Measurements from ENCODE around the gene PPT2. TPM values are rescaled to one million over a fixed set of nuclear protein-coding genes. Genes with fewer than 3 reads are reported as not detected.
A peak's percentile ranks its signal among the peaks of the same experiment; 100 is the strongest.

The PPT2 gene, protein sequence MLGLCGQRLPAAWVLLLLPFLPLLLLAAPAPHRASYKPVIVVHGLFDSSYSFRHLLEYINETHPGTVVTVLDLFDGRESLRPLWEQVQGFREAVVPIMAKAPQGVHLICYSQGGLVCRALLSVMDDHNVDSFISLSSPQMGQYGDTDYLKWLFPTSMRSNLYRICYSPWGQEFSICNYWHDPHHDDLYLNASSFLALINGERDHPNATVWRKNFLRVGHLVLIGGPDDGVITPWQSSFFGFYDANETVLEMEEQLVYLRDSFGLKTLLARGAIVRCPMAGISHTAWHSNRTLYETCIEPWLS
- 10 to 100 TPM; 13.1 to 80.0 (median 28.1) TPM for total RNA-seq

- Histone ChIP-seq H3K27ac (peak within 1 kb of the TSS; percentile 85 to 97 (median 90)), H3K4me3 (peak within 1 kb of the TSS; percentile 48 to 85 (median 70)), H3K36me3 (peaks cover 0 to 8% (median 0%) of the 10 kb centered on the region in 4 donors), H3K4me1 (peaks cover 15 to 38% (median 36%) of the 10 kb centered on the region in 4 donors), H3K27me3 (peaks cover 3% of the 10 kb centered on the region), H3K9me3 (no peaks in the 10 kb centered on the region)
- in situ Hi-C loops (cut with MboI; ENCODE audit: low pct_ligation_motif_present in 1 of 4, low pct_unique_long_range_greater_than_20kb in 1 of 4, low sequenced_read_pairs in 3 of 4): no loop called here
- intact Hi-C loops (cut with DNase I; ENCODE audit: low total_unique reads): loop anchor here (1.0 to 5.0 kb wide), 4 partner anchors 24 to 502 kb away; partner anchors contain the start of genes BAG6, FKBPL and PBX2
- TF ChIP-seq EP300 (IDR thresholded peaks at IDR 0.05; ENCODE audit: low read depth) (no peak), POLR2AphosphoS5 (IDR thresholded peaks at IDR 0.05) (peak; percentile 64 to 75 (median 68))
- TF ChIP-seq, protein P1, sequence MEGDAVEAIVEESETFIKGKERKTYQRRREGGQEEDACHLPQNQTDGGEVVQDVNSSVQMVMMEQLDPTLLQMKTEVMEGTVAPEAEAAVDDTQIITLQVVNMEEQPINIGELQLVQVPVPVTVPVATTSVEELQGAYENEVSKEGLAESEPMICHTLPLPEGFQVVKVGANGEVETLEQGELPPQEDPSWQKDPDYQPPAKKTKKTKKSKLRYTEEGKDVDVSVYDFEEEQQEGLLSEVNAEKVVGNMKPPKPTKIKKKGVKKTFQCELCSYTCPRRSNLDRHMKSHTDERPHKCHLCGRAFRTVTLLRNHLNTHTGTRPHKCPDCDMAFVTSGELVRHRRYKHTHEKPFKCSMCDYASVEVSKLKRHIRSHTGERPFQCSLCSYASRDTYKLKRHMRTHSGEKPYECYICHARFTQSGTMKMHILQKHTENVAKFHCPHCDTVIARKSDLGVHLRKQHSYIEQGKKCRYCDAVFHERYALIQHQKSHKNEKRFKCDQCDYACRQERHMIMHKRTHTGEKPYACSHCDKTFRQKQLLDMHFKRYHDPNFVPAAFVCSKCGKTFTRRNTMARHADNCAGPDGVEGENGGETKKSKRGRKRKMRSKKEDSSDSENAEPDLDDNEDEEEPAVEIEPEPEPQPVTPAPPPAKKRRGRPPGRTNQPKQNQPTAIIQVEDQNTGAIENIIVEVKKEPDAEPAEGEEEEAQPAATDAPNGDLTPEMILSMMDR (IDR thresholded peaks at IDR 0.05): peak in 2 of 5 experiments; percentile 25 to 28
- WGBS, 2 donors (ENCODE audit: low coverage in 1 of 2): 0 to 2% methylated on average over 1 to 50 of the region's 52 CpGs
- peak; percentile 88 for DNase-seq
These were observed at the start of gene PPT2 for GRCh38 chr6:32153564-32154513. PPT2 (plus strand) TSS chr6:32154141; CDS start chr6:32154595, 454 bp downstream.

- peaks cover 13 to 22% (median 18%) of the 10 kb centered on the region in 4 donors for H3K4me1 ChIP-seq
- in situ Hi-C loops (cut with MboI; ENCODE audit: low pct_ligation_motif_present in 1 of 4, low pct_unique_long_range_greater_than_20kb in 1 of 4, low sequenced_read_pairs in 3 of 4) (no loop called here), intact Hi-C loops (cut with DNase I; ENCODE audit: low total_unique reads) (no loop called here)
- 55 to 77% methylated on average over 4 of the region's 4 CpGs for WGBS, 2 donors (ENCODE audit: low coverage in 1 of 2)
- H3K27ac ChIP-seq: no peak overlapping the region
- H3K27me3 ChIP-seq: peaks cover 3% of the 10 kb centered on the region
- no peak for DNase-seq
- H3K36me3 ChIP-seq: no peaks in the 10 kb centered on the region
- H3K4me3 ChIP-seq: no peak overlapping the region
- H3K9me3 ChIP-seq: no peaks in the 10 kb centered on the region
- no peak for TF ChIP-seq POLR2AphosphoS5 (IDR thresholded peaks at IDR 0.05)
- TF ChIP-seq, protein P1 (IDR thresholded peaks at IDR 0.05): no peak
- no peak for TF ChIP-seq POLR2A (IDR thresholded peaks at IDR 0.05)
- TF ChIP-seq EP300 (IDR thresholded peaks at IDR 0.05; ENCODE audit: low read depth): no peak
These were observed 48.5 kb upstream of the PPT2 start for GRCh38 chr6:32105433-32105832.

GRCh38 chr6:32107406-32107805, 46.5 kb upstream of the PPT2 start:
- no peak for TF ChIP-seq POLR2A (IDR thresholded peaks at IDR 0.05)
- no peak for TF ChIP-seq POLR2AphosphoS5 (IDR thresholded peaks at IDR 0.05)
- TF ChIP-seq, protein P1 (IDR thresholded peaks at IDR 0.05): no peak
- no peak for TF ChIP-seq EP300 (IDR thresholded peaks at IDR 0.05; ENCODE audit: low read depth)
- peak overlapping the region; percentile 74 to 78 (median 74) for H3K27ac ChIP-seq
- H3K4me3 ChIP-seq: no peak overlapping the region
- intact Hi-C loops (cut with DNase I; ENCODE audit: low total_unique reads) (no loop called here), in situ Hi-C loops (cut with MboI; ENCODE audit: low pct_ligation_motif_present in 1 of 4, low pct_unique_long_range_greater_than_20kb in 1 of 4, low sequenced_read_pairs in 3 of 4) (no loop called here)
- 73% methylated on average over 1 of the region's 1 CpG; no CpG with 5 or more reads in 1 of the 2 donors for WGBS, 2 donors (ENCODE audit: low coverage in 1 of 2)
- H3K9me3 ChIP-seq: no peaks in the 10 kb centered on the region
- H3K4me1 ChIP-seq: peaks cover 13 to 34% (median 21%) of the 10 kb centered on the region in 4 donors
- no peaks in the 10 kb centered on the region for H3K36me3 ChIP-seq
- H3K27me3 ChIP-seq: peaks cover 3% of the 10 kb centered on the region
- DNase-seq: no peak
